Keratinocyte (primary cell): ENCODE data around the gene MAGI1. TPM values are rescaled to one million over a fixed set of nuclear protein-coding genes. Genes with fewer than 3 reads are reported as not detected.

Experiments used
- DNase-seq: peaks from one replicate; pipeline ENCODE4 v3.0.0-alpha.2; 2011; ENCODE audit warnings: low read depth, missing footprints, low spot score
- FAIRE-seq: peaks from 2 replicates; lab custom pipeline; 2011; peaks lifted over from hg19 to GRCh38; lab: Jason Lieb, UNC
- H2AFZ ChIP-seq: 2 replicates; pipeline ENCODE4 v1.6.0; 2012; ENCODE audit warnings: low read length, control low read depth, inconsistent platforms; ENCODE audit not compliant: control insufficient read depth
- H3K27ac ChIP-seq: 2 replicates; pipeline ENCODE4 v1.5.1; 2011; ENCODE audit warnings: low read length; ENCODE audit not compliant: control insufficient read depth, insufficient read depth
- H3K27me3 ChIP-seq: 3 replicates; pipeline ENCODE4 v1.6.0; 2011; ENCODE audit warnings: low read length; ENCODE audit not compliant: control insufficient read depth, insufficient read depth; ENCODE audit errors: extremely low read depth
- H3K36me3 ChIP-seq, 2 experiments: 2 replicates in 1 of 2; 3 replicates in 1 of 2; pipeline ENCODE4 v1.5.1; 2011; ENCODE audit warnings: low read length in 2 of 2, mild to moderate bottlenecking in 1 of 2; ENCODE audit not compliant: control insufficient read depth in 2 of 2, insufficient read depth in 2 of 2; ENCODE audit errors: extremely low read depth in 1 of 2
- H3K4me1 ChIP-seq: 3 replicates; pipeline ENCODE4 v1.5.1; 2011; ENCODE audit warnings: low read length; ENCODE audit not compliant: control insufficient read depth, insufficient read depth; ENCODE audit errors: extremely low read depth
- H3K4me2 ChIP-seq: 3 replicates; pipeline ENCODE4 v1.6.0; 2011; ENCODE audit warnings: low read depth, low read length; ENCODE audit not compliant: control insufficient read depth, insufficient read depth; ENCODE audit errors: extremely low read depth
- H3K4me3 ChIP-seq, 3 experiments: fragments of 200-600 bp in 1 of 3; sonication (generic) in 1 of 3; 2 replicates in 2 of 3; 3 replicates in 1 of 3; pipeline ENCODE4 v1.5.1; 2011 to 2016; ENCODE audit warnings: low read length in 3 of 3, mild to moderate bottlenecking in 3 of 3, control low read depth in 2 of 3, inconsistent platforms in 1 of 3, low read depth in 1 of 3, mixed read lengths in 1 of 3, mixed run types in 1 of 3, moderate library complexity in 1 of 3; ENCODE audit not compliant: control insufficient read depth in 2 of 3, insufficient read depth in 2 of 3; ENCODE audit errors: extremely low read depth in 1 of 3
- H3K79me2 ChIP-seq: 2 replicates; pipeline ENCODE4 v1.6.0; 2012; ENCODE audit warnings: low read length; ENCODE audit not compliant: control insufficient read depth, insufficient read depth
- H3K9ac ChIP-seq: 3 replicates; pipeline ENCODE4 v1.6.0; 2011; ENCODE audit warnings: low read length; ENCODE audit not compliant: control insufficient read depth, insufficient read depth; ENCODE audit errors: extremely low read depth
- H3K9me1 ChIP-seq: 3 replicates; pipeline ENCODE4 v1.6.0; 2011; ENCODE audit warnings: low read length; ENCODE audit not compliant: control insufficient read depth, insufficient read depth; ENCODE audit errors: extremely low read depth
- H3K9me3 ChIP-seq: 2 replicates; pipeline ENCODE4 v1.5.1; 2012; ENCODE audit warnings: low read depth, low read length; ENCODE audit not compliant: control insufficient read depth
- H4K20me1 ChIP-seq: 3 replicates; pipeline ENCODE4 v1.6.0; 2011; ENCODE audit warnings: low read length; ENCODE audit not compliant: control insufficient read depth, insufficient read depth; ENCODE audit errors: extremely low read depth
- CTCF ChIP-seq, 3 experiments: IDR thresholded peaks in 1 of 3; conservative IDR thresholded peaks in 1 of 3; optimal IDR thresholded peaks in 1 of 3; 2 replicates in 2 of 3; 3 replicates in 1 of 3; pipeline versions ENCODE3 to v1.5.1; 2011; ENCODE audit warnings: low read length in 3 of 3, mild to moderate bottlenecking in 3 of 3, moderate library complexity in 2 of 3, control low read depth in 1 of 3, inconsistent platforms in 1 of 3; ENCODE audit not compliant: insufficient read depth in 2 of 3; ENCODE audit errors: extremely low read depth in 1 of 3
- EZH2 ChIP-seq: IDR thresholded peaks from one replicate; pipeline ENCODE4 v1.6.1; 2012; ENCODE audit warnings: inconsistent platforms, mild to moderate bottlenecking, low read length, moderate library complexity
- dilution Hi-C: fragments of 300-500 bp; cut with MboI; formaldehyde crosslinking; loops from one replicate; pipeline ENCODE4 v1.7.0; 2020; ENCODE audit warnings: low sequenced_read_pairs; ENCODE audit not compliant: extremely low pct_ligation_motif_present
- polyA plus RNA-seq, 5 experiments: library from polyadenylated mRNA; depleted of rRNA in 3 of 5; stranded (reverse) in 3 of 5; stranded (forward) in 1 of 5; unstranded in 1 of 5; fragments of >200 nt; gene quantifications; 1 replicate in 1 of 5; 2 replicates in 3 of 5; 3 replicates in 1 of 5; pipeline versions ENCODE4 v1.2.1 to v1.2.3, GENCODE V29; 2011 to 2012; ENCODE audit warnings: missing spikeins in 2 of 5, low read depth in 1 of 5, low replicate concordance in 1 of 5

The MAGI1 gene
- polyA plus RNA-seq, 1 donor (not counting 4 experiments of a cell fraction or from before 2014, with no cell fraction given), result 10.9 TPM

- H3K4me3 ChIP-seq, result no peak overlapping the region
- dilution Hi-C loops, result no loop called here
- no peaks in the 10 kb centered on the region for H4K20me1 ChIP-seq
- no peak overlapping the region for H3K4me2 ChIP-seq
- no peak overlapping the region for H3K27ac ChIP-seq
- DNase-seq (no peak), FAIRE-seq (no peak)
- no peak overlapping the region for H3K9ac ChIP-seq
- no peak overlapping the region for H2AFZ ChIP-seq
- no peaks in the 10 kb centered on the region for H3K79me2 ChIP-seq
- TF ChIP-seq EZH2 (no peak), CTCF (optimal IDR thresholded peaks at IDR 0.05 in 1 of 3, IDR thresholded peaks at IDR 0.05 in 1 of 3, conservative IDR thresholded peaks at IDR 0.05 in 1 of 3; ENCODE audit: extremely low read depth in 1 of 3, insufficient read depth in 2 of 3, low read length in 3 of 3) (no peak)
- H3K27me3 ChIP-seq, result no peaks in the 10 kb centered on the region
- no peaks in the 10 kb centered on the region for H3K9me3 ChIP-seq
- H3K4me1 ChIP-seq, result peaks cover 14% of the 10 kb centered on the region
- no peaks in the 10 kb centered on the region for H3K9me1 ChIP-seq
- no peaks in the 10 kb centered on the region for H3K36me3 ChIP-seq
These were observed 12.1 kb upstream of the MAGI1 start for GRCh38 chr3:66050821-66051220.

GRCh38 chr3:66048051-66048395, 9.3 kb upstream of the MAGI1 start:
- H3K4me1 ChIP-seq, result peaks cover 10% of the 10 kb centered on the region
- H3K4me2 ChIP-seq, result no peak overlapping the region
- no peaks in the 10 kb centered on the region for H3K9me1 ChIP-seq
- DNase-seq, result no peak
- no peaks in the 10 kb centered on the region for H4K20me1 ChIP-seq
- TF ChIP-seq CTCF (optimal IDR thresholded peaks at IDR 0.05 in 1 of 3, IDR thresholded peaks at IDR 0.05 in 1 of 3, conservative IDR thresholded peaks at IDR 0.05 in 1 of 3; ENCODE audit: extremely low read depth in 1 of 3, insufficient read depth in 2 of 3, low read length in 3 of 3) (no peak), EZH2 (no peak)
- no peak for FAIRE-seq
- no peaks in the 10 kb centered on the region for H3K27me3 ChIP-seq
- H2AFZ ChIP-seq, result no peak overlapping the region
- H3K4me3 ChIP-seq, result no peak overlapping the region
- dilution Hi-C loops, result no loop called here
- no peak overlapping the region for H3K27ac ChIP-seq
- no peaks in the 10 kb centered on the region for H3K79me2 ChIP-seq
- no peak overlapping the region for H3K9ac ChIP-seq
- H3K9me3 ChIP-seq, result no peaks in the 10 kb centered on the region
- no peaks in the 10 kb centered on the region for H3K36me3 ChIP-seq
